ENCODE data around the gene CPNE9.

Gene CPNE9

DNA sequence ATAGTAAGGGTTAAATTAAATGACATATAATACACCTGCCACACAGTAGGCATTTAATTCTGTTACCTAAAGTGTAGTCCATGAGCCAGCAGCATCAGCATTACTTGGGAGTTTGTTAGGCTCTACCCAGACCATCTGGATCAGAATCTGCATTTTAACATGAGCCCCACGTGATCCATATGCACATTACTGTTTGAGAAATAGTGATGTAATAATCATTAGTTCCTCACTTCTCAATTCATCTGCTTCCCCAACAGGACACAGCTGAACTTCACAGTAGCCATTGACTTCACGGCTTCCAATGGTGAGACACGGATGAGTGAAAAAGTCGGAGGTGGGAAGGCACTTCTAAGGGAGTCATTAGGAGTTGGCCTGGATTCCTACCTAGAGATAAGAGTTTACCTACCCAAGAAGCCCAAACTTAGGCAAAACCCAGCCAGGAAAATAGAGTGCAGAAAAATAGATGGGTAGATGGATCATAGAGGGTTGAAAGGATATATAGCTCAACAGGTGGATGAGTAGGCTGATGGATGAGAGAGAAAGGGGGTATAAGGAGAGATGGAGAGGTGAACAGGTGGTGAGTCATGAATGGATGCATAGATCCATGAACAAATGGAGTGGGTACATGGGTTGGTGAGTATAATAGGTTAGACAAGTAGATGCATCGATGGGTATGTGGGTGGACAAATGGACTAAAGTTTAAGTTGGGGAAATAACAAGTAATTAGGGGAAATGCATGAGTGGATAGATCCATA lies 13.3 kb downstream of the CPNE9 start:
- no peak for DNase-seq

GRCh38 chr3:9717563-9717962 lies 13.9 kb downstream of the CPNE9 start:
- no peak for DNase-seq

DNA sequence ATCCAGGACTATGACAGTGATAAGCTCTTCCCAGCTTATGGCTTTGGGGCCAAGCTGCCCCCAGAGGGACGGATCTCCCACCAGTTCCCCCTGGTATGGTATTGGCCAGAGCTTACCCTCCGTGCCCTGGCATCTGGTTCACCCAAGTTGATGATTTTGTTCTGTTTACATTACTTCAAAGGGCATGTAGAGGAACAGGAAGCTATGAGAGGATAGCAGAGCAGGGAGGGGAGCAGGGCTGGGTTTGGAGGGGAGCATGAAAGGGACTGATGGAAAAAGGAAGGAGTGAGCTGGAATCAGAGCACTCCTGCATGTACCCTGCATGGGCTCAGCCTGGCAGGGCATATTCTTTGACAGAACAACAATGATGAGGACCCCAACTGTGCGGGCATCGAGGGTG lies 14.5 kb downstream of the CPNE9 start:
- DNase-seq = no peak

GRCh38 chr3:9721015-9721699 lies 17.5 kb downstream of the CPNE9 start:
- no peak for DNase-seq

GRCh38 chr3:9721700-9722060 lies 18.0 kb downstream of the CPNE9 start:
- DNase-seq = no peak

DNA sequence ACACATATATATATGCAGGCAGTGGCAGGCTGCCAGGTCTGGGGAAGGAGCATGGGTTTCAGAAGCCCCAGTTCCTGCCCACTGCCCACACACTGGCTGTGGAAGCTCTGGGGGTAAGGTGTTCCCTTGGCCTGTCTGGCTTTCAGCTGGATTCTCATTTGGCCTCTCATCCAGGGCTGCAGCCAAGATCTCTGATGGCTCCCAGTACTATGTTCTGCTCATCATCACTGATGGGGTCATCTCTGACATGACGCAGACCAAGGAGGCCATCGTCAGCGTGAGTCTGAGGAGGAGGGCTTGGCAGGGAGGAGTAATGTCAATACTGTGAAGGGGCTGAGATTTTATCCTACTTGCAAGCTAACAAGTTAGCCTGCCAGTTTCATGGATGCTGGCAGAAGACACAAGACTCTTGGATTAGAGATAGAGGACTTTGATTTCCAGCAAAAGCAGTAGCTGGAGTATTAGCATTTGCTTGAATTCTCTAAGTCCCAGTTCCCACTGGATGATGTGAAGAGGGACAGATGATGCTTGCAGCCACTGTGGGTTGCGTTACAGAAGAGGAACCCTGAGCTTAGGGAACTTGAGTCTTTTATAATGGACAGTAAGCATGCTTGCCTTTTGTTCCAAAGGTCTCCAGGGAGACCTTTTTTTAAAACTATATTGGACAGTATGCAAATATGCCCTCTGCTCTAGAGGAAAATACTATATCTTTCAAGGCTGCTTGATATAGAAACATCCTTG lies 22.3 kb downstream of the CPNE9 start:
- no peak for DNase-seq

DNA sequence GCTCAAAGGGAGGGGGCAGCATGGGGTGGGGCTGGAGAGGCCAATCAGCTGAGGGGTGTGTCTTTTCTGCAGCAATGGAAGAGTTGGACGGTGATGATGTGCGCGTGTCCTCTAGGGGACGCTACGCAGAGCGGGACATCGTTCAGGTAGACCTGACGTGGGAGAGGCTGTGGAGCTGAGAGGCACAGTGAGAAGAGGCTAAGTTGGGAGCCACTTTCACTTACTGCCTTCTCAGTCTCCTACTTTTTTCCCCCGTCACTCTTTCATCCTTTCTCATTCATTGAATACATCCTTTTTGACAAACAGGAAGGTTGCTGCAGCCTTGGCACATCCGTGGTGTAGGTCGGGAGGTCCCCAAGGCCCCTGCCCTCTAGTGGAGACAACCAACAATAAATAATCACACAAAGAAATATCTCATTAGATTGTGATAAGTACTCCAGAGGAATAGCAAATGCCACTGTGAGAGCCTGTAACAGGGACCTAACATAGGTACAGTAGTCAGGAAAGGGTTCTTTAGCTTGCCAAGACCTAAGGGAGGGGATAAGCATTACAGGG lies 23.5 kb downstream of the CPNE9 start:
- peak; percentile 42 for DNase-seq

DNA sequence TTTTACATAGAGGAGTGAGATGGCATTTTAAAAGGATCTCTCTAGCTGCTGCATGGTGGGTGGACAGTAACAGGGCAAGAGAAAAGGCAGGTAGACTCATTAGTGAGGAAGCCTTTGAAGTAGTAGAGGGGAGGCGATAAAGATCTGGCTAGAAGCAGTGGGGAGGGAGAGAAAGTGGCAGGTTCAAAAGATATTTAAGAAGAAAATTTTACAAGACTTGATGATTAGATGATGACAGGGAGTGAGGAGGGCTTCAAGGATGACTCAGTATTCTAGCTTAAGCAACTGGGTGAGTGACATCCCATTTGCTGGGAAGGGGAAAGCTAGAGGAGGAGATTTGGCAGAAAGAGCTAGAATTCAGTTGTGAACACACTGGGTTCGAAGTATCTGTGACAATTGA lies 24.1 kb downstream of the CPNE9 start:
- DNase-seq = no peak

- DNase-seq = no peak
Measured at GRCh38 chr3:9729419-9729818, 25.8 kb downstream of the CPNE9 start.

DNA sequence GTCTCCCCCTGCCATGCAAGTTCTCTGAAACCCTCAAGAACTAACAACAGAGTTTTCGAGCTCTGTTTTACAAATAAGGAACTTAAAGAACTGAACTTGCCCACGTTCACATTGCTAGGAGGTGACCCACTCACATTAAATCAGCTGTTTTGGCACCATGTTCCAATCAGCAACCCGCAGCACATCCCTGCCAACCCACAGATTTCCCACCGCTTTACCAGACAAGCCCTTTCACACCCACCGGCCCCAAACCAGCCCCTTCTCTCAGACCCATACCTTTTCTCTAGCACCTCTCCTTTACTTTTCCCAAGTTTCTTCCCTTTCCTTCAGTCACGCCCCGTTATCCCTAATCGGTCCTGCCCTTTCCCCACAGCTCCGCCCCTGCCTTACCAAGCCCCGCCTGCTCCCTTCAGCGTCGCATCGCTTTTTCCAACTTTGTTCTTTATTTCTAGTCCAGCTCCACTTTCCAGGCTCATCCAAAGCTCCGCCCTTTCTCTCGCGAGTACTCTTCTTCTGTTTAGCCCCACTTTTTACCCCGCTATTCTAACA lies 27.1 kb downstream of the CPNE9 start:
- no peak for DNase-seq

DNA sequence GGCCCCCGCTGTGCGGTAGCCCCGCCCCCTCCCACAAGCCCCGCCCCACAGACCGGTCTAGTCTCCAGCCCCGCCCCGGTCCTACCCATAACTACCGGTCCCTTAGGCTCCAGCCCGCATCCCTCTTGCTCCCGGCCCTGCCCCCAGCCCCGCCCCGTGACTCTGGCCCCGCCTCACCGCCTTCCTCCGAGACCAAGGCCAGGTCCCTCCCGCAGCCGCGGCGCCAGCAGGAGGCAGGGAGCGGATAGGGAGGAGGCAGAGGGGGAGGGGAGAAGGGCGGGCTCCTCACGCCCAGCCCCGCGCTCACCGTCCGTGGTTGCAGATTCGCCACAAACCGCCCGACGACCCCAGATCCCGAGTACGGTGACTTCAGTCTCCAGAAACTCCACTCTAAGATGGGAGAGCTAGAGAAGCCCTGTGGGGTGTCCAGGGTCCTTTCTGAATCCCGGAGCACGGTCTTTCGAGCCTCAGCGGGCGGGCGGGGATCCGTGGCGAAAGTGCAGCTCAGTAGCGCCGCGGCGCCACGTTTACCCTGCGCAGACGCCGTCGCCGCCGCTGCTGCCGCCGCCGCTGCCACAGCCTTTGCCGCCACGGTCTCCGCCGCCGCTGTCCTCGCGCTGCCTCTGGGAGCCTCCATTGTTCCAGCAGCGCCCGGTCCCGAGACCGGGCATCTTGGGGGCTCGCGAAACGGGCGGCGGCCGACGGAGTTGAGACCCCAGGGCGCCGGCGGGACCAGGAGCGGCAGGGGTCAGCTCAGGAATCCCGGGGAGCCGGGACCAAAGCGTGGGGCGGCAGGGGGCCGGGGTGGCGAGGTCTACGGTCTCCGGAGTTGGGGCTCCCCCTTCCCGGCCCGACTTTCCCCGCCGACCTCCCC lies 27.8 kb downstream of the CPNE9 start, which contains the start of gene BRPF1:
TSS of gene BRPF1 (plus strand) at position 530 of the 874 bp plus-strand sequence. CDS start 2,406 bp downstream, outside the sequence.
- DNase-seq = peak; percentile 99

DNA sequence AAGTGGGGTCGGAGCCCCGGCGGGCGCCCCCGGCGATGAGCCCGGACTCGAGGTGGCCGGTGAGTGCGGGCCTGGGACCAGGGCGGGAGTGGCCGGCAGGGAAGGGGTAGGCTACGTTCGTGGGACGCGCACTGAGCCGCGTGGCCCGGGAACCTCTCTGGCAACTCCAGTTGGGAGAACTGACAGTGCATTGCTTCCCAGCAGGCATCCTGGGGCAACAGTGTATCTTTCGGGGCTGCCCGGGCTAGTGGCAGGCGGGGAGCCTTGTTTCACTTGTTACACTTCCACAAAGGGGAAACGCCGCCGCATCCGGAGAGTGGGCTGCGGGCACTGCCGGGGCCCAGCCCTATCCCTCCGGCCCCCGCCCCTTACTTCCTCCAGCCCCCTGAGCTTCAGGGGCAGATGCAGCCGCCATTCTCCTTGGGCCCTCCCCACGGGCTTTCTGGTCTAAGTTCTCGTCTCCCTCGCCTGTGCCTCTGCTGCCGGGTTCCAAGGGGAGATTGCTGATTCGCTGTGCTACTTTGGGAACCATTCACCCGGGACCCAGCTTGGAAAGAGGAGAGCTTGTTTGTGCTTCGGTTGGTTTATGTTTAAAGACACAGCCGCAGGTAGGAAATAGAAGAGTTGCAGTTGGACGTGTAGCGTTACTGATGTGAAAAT lies 28.6 kb downstream of the CPNE9 start:
- peak; percentile 14 for DNase-seq

- no peak for DNase-seq
Measured at GRCh38 chr3:9732740-9733115, 29.1 kb downstream of the CPNE9 start.

DNA sequence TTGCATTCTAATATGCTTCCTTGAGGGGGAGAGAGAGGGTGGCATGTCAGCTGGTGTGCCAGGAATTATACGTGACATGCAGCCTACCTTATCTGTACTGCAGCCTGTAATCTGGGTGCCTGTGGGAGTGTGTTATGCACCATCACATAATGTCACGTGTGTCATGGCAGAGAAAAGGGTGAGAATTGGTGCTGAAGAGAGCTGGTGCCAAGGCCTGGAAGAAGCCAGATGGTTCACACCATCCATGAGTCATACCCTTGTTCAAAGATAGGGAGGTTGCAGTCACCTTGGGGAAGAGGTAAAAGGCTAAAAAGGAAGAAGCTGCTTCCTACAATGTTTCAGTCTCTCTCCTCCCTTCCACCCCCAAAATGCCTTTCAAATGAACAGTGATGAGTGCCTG lies 33.2 kb downstream of the CPNE9 start:
- DNase-seq = no peak

GRCh38 chr3:9739181-9739580 lies 35.5 kb downstream of the CPNE9 start:
- DNase-seq = no peak

GRCh38 chr3:9742560-9742959 lies 38.9 kb downstream of the CPNE9 start:
- no peak for DNase-seq

DNA sequence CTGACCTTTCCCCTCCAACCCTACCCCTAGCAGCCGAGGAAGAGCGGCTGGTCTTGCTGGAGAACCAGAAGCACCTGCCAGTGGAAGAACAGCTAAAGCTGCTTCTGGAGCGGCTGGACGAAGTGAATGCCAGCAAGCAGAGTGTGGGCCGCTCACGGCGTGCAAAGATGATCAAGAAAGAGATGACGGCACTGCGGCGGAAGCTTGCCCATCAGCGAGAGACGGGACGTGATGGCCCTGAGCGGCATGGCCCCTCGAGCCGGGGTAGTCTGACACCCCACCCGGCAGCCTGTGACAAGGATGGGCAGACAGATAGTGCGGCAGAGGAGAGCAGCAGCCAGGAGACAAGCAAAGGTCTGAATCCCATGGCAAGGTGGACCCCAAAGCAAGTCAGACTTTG lies 39.9 kb downstream of the CPNE9 start:
- DNase-seq = no peak

DNA sequence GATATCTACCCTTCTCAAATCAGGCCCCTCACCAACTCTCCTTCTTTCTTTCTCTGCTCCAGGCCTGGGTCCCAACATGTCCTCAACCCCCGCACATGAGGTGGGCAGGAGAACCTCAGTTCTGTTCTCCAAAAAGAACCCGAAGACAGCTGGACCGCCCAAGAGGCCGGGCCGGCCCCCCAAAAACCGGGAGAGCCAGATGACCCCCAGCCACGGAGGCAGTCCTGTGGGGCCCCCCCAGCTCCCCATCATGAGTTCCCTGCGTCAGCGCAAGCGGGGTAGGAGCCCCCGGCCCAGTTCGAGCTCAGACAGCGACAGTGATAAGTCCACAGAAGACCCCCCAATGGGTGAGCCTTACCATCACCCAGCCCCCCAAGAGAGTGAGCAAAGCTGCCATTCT lies 40.5 kb downstream of the CPNE9 start:
- DNase-seq = no peak

DNA sequence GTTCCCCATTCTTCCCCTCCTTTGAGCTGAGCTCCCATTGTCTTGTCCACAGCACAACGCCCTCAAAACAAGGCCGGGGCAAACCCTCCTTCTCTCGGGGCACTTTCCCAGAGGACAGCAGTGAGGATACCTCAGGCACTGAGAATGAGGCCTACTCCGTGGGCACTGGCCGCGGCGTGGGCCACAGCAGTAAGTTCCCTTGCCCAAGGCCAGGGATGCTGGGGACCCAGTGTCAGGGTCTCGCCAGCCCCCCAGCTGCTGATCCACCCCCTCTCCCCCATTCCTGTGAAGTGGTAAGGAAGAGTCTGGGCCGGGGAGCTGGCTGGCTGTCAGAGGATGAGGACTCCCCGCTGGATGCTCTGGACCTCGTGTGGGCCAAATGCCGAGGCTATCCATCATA lies 41.9 kb downstream of the CPNE9 start:
- DNase-seq = no peak

- DNase-seq = no peak
Measured at GRCh38 chr3:9746330-9746729, 42.7 kb downstream of the CPNE9 start.

GRCh38 chr3:9747267-9747666 lies 43.6 kb downstream of the CPNE9 start:
- no peak for DNase-seq

DNA sequence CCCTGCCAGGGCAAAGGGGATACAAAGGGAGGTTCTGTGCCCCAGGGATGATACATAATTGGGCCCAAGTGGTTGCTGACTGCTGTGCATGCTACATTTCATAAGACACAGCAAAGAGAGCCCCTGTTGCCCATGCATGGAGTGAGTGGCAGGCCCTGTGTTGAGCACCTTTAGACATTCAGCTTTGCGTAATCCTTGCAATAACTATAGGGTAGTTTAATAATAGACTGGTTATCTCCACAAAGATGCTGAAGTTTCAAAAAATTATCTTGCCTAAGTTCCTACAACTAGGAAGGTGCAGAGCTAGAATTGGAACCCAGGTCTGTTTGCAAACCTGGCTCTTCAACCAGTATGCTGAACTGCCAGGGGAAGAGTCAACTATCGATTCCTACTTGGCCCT lies 44.4 kb downstream of the CPNE9 start:
- no peak for DNase-seq

Measured in activated CD4-positive, alpha-beta T cell treated with anti-CD3 and anti-CD28 coated beads, Interleukin-2, amount 50 U/mL, for 1 hour (primary cell).